Measurements from ENCODE around the gene DENND1A.

Gene DENND1A

GRCh38 chr9:123604861-123605260, 325.1 kb downstream of the DENND1A start:
- no peak for DNase-seq

GRCh38 chr9:123601828-123602227, 328.1 kb downstream of the DENND1A start:
- DNase-seq, result no peak

- no peak for DNase-seq
Observed at GRCh38 chr9:123599781-123600180, 330.1 kb downstream of the DENND1A start.

GRCh38 chr9:123597876-123598556, 331.9 kb downstream of the DENND1A start:
- DNase-seq, result no peak

GRCh38 chr9:123597048-123597447, 332.9 kb downstream of the DENND1A start:
- DNase-seq, result no peak

GRCh38 chr9:123591283-123591682, 338.6 kb downstream of the DENND1A start:
- no peak for DNase-seq

- no peak for DNase-seq
Observed at GRCh38 chr9:123590499-123590898, 339.4 kb downstream of the DENND1A start.

- no peak for DNase-seq
Observed at GRCh38 chr9:123589361-123590239, 340.3 kb downstream of the DENND1A start.

- DNase-seq, result no peak
Observed at GRCh38 chr9:123586275-123586674, 343.7 kb downstream of the DENND1A start.

GRCh38 chr9:123584202-123585176, 345.4 kb downstream of the DENND1A start:
- DNase-seq, result no peak

- DNase-seq, result no peak
Observed at GRCh38 chr9:123583646-123584045, 346.3 kb downstream of the DENND1A start.

- DNase-seq, result no peak
Observed at GRCh38 chr9:123571240-123571639, 358.7 kb downstream of the DENND1A start.

GRCh38 chr9:123568691-123569688, 360.9 kb downstream of the DENND1A start:
- DNase-seq, result no peak

- DNase-seq, result no peak
Observed at GRCh38 chr9:123567013-123567412, 362.9 kb downstream of the DENND1A start.

GRCh38 chr9:123564652-123565051, 365.3 kb downstream of the DENND1A start:
- DNase-seq, result no peak

GRCh38 chr9:123562844-123563346, 367.0 kb downstream of the DENND1A start:
- no peak for DNase-seq

- DNase-seq, result peak; percentile 25
Observed at GRCh38 chr9:123561046-123561445, 368.9 kb downstream of the DENND1A start.

- no peak for DNase-seq
Observed at GRCh38 chr9:123556464-123557435, 373.2 kb downstream of the DENND1A start.

- DNase-seq, result no peak
Observed at GRCh38 chr9:123555646-123556045, 374.3 kb downstream of the DENND1A start.

GRCh38 chr9:123552530-123552929, 377.4 kb downstream of the DENND1A start:
- DNase-seq, result no peak

Measured in NCI-H526 treated with DMSO at 0.1 percent for 48 hours (cell line).